Measurements from ENCODE around the gene LRRC25.

Gene LRRC25

DNA sequence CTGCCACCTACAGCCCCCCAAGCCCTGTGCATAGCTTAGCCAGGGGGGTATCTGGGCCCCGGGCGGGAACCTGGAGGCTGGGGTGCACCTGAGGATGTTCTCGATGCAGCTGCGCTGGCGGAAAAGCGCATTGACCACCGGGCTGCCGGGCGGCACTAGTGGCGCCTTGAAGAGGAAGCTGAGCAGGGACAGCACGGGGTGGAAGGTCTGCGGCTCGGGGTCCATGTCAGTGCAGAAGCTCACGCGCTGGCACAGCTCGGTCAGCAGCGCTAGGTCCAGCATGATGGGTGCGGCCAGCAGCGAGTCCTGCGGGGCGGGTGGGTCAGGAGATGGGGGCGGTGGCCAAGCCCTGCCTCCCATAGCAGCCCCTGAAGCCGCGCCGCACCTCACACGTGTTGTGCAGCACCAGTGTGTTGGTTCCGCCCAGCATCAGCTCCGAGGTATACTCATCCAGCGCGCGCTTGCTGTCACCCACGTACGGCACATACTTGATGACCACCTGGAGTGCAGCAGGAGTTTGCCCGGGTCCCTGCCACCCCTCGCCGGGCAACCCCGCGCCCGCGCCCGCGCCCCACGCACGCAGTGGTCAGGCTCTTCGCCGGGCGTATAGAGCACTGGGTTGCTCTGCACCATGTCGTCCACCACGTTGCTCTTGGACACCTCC, 37.9 kb upstream of the LRRC25 start:
- TF ChIP-seq, protein P1, sequence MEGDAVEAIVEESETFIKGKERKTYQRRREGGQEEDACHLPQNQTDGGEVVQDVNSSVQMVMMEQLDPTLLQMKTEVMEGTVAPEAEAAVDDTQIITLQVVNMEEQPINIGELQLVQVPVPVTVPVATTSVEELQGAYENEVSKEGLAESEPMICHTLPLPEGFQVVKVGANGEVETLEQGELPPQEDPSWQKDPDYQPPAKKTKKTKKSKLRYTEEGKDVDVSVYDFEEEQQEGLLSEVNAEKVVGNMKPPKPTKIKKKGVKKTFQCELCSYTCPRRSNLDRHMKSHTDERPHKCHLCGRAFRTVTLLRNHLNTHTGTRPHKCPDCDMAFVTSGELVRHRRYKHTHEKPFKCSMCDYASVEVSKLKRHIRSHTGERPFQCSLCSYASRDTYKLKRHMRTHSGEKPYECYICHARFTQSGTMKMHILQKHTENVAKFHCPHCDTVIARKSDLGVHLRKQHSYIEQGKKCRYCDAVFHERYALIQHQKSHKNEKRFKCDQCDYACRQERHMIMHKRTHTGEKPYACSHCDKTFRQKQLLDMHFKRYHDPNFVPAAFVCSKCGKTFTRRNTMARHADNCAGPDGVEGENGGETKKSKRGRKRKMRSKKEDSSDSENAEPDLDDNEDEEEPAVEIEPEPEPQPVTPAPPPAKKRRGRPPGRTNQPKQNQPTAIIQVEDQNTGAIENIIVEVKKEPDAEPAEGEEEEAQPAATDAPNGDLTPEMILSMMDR (conservative IDR thresholded peaks at IDR 0.05; ENCODE audit: control insufficient read depth, insufficient read depth, low read depth, low read length), result no peak
- H3K4me3 ChIP-seq (ENCODE audit: control insufficient read depth, low read depth, low read length), result no peak overlapping the region
- DNase-seq (ENCODE audit: low read depth), result no peak

DNA sequence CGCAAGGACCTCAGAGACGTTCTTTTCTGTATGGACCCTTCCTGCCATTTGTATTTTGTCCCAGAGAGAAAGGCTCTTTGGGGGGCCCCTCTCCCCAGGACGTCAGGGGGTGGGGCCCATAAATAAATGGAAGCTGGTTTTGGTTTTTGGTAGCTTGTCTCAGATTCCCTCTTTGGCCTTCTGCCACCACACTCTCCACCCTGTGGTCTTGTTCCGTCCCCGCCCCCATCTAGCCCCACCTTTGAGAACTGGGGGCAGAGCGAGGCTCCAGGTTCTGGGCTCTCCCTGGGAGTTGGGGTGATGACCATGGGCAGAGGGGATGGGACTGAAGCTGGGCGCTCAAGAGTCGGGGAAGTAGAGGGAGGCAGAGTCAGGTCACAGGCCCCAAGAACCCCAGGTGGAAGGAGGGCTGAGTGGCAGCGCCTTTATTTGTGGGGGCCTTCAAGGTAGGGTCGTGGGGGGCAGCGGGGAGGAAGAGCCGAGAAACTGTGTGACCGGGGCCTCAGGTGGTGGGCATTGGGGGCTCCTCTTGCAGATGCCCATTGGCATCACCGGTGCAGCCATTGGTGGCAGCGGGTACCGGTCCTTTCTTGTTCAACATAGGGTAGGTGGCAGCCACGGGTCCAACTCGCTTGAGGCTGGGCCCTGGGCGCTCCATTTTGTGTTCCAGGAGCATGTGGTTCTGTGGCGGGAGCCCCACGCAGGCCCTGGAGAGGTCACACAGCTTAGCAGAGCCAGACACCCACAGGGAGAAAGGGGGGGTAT, 37.2 kb upstream of the LRRC25 start:
- no peak for DNase-seq (ENCODE audit: low read depth)
- TF ChIP-seq, protein P1 (conservative IDR thresholded peaks at IDR 0.05; ENCODE audit: control insufficient read depth, insufficient read depth, low read depth, low read length), result no peak
- no peak overlapping the region for H3K4me3 ChIP-seq (ENCODE audit: control insufficient read depth, low read depth, low read length)

DNA sequence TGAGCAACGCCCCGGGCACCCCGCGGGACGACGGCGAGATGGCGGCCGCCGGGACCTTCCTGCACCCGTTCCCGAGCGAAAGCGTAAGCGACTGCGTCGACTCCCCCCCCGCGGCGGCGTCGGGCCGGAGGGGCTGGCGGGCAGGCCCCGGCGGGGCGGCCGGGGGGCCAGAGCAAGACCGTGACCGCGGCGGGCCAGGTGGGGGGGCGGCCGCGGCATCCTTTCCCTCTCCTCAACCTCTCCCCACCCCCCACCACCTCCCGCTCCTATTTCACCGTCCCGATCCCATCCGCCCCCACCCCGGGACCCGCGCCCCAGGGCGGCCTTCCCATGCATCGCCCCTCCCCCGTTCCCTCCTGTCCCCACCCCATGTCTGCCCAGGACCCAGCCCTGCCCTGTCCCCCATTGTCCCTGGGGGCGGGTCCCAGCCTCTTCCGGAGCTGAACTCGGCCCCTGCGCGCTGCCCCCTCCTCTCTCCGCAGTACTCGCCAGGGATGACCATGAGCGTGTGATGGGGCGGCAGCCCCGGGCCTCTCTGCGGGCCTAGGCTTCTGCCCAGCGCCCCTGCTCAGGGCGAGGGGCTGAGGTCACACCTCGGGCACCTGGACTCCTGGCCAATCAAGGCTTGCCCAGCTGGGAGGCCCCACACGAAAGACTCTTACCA, 36.4 kb upstream of the LRRC25 start:
- TF ChIP-seq, protein P1 (conservative IDR thresholded peaks at IDR 0.05; ENCODE audit: control insufficient read depth, insufficient read depth, low read depth, low read length), result no peak
- no peak overlapping the region for H3K4me3 ChIP-seq (ENCODE audit: control insufficient read depth, low read depth, low read length)
- DNase-seq (ENCODE audit: low read depth), result no peak

DNA sequence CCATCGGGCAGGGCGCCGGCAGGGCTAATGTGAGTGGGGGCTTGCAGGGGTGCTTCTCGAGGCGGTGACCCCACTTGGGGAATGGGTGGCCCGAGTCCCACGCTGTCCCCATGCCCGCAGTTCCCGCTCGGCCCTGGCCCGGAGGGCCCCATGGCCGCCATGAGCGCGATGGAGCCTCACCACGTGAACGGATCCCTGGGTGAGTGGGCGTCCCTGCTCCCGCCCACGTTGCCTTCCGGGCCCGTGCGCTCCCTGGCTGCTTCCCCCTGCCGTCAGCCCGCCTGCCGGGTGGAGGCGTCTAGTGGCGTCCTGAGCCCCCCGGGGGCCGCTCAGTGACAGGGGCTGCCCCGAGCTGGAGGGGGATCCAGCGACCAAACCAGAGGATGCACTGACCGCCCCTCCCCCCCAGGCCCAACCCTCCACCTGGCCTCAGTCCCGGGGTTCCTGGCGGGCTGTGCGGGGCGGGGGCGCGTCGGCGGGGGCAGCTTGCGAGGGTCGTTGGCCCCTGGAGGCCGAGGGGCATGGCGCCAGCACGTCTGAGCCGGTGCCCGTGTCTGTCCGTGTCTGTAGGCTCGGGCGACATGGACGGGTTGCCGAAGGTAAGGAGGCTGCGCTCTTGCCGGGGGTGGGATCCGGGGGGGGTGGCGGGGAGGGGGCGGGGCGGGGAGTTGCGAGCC, 35.7 kb upstream of the LRRC25 start:
- H3K4me3 ChIP-seq (ENCODE audit: control insufficient read depth, low read depth, low read length), result peak overlapping the region; percentile 6
- TF ChIP-seq, protein P1 (conservative IDR thresholded peaks at IDR 0.05; ENCODE audit: control insufficient read depth, insufficient read depth, low read depth, low read length), result no peak
- no peak for DNase-seq (ENCODE audit: low read depth)

DNA sequence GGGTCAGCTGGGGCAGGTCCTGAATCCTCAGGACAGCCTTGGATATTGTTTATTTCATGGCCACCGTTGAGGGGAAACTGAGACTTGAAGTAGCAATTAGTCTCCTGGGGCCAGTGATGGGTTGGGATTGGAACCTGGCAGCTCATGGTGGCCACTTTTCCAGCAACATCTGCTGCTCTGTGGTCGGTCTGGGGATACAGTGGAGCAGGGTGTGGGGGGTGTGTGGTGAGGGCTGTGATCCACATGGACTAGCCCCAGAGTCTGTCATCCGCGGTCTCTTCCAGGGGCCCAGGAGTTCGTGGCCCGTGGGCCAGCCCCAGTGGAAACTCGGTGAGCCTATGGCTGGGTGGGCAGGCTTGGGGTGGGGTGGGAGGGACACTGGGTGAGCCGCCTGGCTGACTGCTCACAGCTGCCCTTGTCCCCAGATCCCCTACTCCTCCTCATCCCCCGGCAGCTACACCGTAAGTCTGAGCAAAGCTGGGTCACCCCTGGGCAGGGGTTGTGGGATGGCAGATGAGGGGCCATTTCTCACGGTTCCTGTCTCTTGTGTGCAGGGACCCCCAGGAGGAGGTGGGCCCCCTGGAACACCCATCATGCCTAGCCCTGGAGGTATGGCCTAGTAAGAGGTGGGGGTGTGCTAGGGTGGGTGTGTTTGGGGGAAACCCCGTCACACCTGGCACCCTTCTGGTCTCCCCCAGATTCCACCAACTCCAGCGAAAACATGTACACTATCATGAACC, 35.0 kb upstream of the LRRC25 start:
- DNase-seq (ENCODE audit: low read depth), result no peak
- TF ChIP-seq, protein P1 (conservative IDR thresholded peaks at IDR 0.05; ENCODE audit: control insufficient read depth, insufficient read depth, low read depth, low read length), result no peak
- H3K4me3 ChIP-seq (ENCODE audit: control insufficient read depth, low read depth, low read length), result no peak overlapping the region

Data from fibroblast of mammary gland (primary cell).